ENCODE measurements around the gene SMIM41. TPM values are rescaled to one million over a fixed set of nuclear protein-coding genes. Genes with fewer than 3 reads are reported as not detected.

The SMIM41 gene
- total and polyA plus RNA-seq, 10 of the 15 experiments (the other 5 are each of a cell fraction or from before 2014, with no cell fraction given) = not detected

GRCh38 chr12:52043386-52044212, 35.9 kb upstream of the SMIM41 start:
- BruUV-seq (replicated peaks) = no TSS peak
- WGBS (ENCODE audit: insufficient coverage, insufficient replicate concordance, low lambda C conversion rate, missing lambda C conversion rate) = 40% methylated on average over 19 of the region's 21 CpGs
- DNase-seq (ENCODE audit: low read depth, low spot score) (no peak), ATAC-seq (no peak), FAIRE-seq (no peak)
- ChIA-PET SMC1A (ENCODE audit: uncharacterized antibody, unreplicated experiment) (interaction anchor here (0.9 to 1.2 kb wide), 4 partner anchors 12 to 25 kb away, joined by 3 to 5 read pairs (median 4); no protein-coding TSS in a partner anchor), CTCF (interaction anchor here (0.9 to 6.8 kb wide), 6 partner anchors 11 to 72 kb away, joined by 3 to 61 read pairs (median 8); partner anchors contain the start of gene ATG101), RAD21 (ENCODE audit: unreplicated experiment) (interaction anchor here (0.8 to 1.3 kb wide), 3 partner anchors 11 to 39 kb away, joined by 4 to 5 read pairs (median 4); no protein-coding TSS in a partner anchor), POLR2A (interaction anchor here (0.6 to 2.3 kb wide), 5 partner anchors 8 to 963 kb away, joined by 3 to 7 read pairs (median 3); partner anchors contain the start of gene EIF4B)
- Histone ChIP-seq H3K79me2 (ENCODE audit: control insufficient read depth, insufficient read depth, low read length) (no peaks in the 10 kb centered on the region), H3K4me2 (ENCODE audit: control insufficient read depth, insufficient read depth) (no peak overlapping the region), H3K9me3 (replicated peaks; ENCODE audit: control insufficient read depth, insufficient read depth, low read length) (no peaks in the 10 kb centered on the region), H3K36me3 (ENCODE audit: control insufficient read depth in 2 of 2, insufficient read depth in 2 of 2, low read length in 1 of 2) (no peaks in the 10 kb centered on the region), H3K4me1 (ENCODE audit: control insufficient read depth, insufficient read depth, low read length) (peaks cover 15% of the 10 kb centered on the region), H3K4me3 (no peak overlapping the region), H3K27me3 (replicated peaks in 1 of 2; ENCODE audit: control insufficient read depth in 2 of 2, insufficient read depth in 2 of 2, low read length in 1 of 2) (no peaks in the 10 kb centered on the region), H2AFZ (ENCODE audit: control insufficient read depth, low read depth, low read length) (no peak overlapping the region), H4K20me1 (ENCODE audit: control insufficient read depth, insufficient read depth) (no peaks in the 10 kb centered on the region), H3K27ac (ENCODE audit: control insufficient read depth, insufficient read depth) (no peak overlapping the region), H3K9ac (ENCODE audit: control insufficient read depth, insufficient read depth, low read length) (no peak overlapping the region)
- in situ Hi-C loops (cut with MboI) = no loop called here
- intact Hi-C loops (cut with micrococcal nuclease; ENCODE audit: unreplicated experiment) = no loop called here
- TF ChIP-seq KAT2A (conservative IDR thresholded peaks at IDR 0.05; ENCODE audit: control insufficient read depth, low read depth, low read length) = no peak
- no peak for TF ChIP-seq SUZ12 (IDR thresholded peaks at IDR 0.05; ENCODE audit: unreplicated experiment)
- TF ChIP-seq KLF5 (IDR thresholded peaks at IDR 0.05; ENCODE audit: partially characterized antibody) = no peak
- TF ChIP-seq SIX5 (IDR thresholded peaks at IDR 0.05; ENCODE audit: low read depth, low read length, severe bottlenecking) = no peak
- no peak for TF ChIP-seq ZZZ3 (IDR thresholded peaks at IDR 0.05; ENCODE audit: control insufficient read depth, insufficient read length, low read depth)
- no peak for TF ChIP-seq MYB (IDR thresholded peaks at IDR 0.05; ENCODE audit: borderline replicate concordance, low read depth, low read length)
- no peak for TF ChIP-seq CBX5 (IDR thresholded peaks at IDR 0.05; ENCODE audit: low read depth)
- no peak for TF ChIP-seq RFX5 (IDR thresholded peaks at IDR 0.05; ENCODE audit: low read depth, low read length)
- TF ChIP-seq GATAD2B (conservative IDR thresholded peaks at IDR 0.05; ENCODE audit: low read depth) = no peak
- TF ChIP-seq FOXM1 (IDR thresholded peaks at IDR 0.05; ENCODE audit: low read depth, low read length) = no peak
- TF ChIP-seq MYC (IDR thresholded peaks at IDR 0.05; ENCODE audit: insufficient read depth, insufficient read length, insufficient replicate concordance, low read length, severe bottlenecking) = no peak
- TF ChIP-seq POLR2A (IDR thresholded peaks at IDR 0.05; ENCODE audit: low read depth, low read length) = no peak
- TF ChIP-seq HDGF (IDR thresholded peaks at IDR 0.05) = no peak
